HepG2 (cell line): ENCODE data around the gene ZFP62. TPM values are rescaled to one million over a fixed set of nuclear protein-coding genes. Genes with fewer than 3 reads are reported as not detected.
A peak's percentile ranks its signal among the peaks of the same experiment; 100 is the strongest.

ENCODE experiments used
- ATAC-seq: fragments of 200-7000 bp; cut with Tn5 transposase; 3 replicates; pipeline ENCODE4 v1.9.1; 2020; ENCODE audit warnings: mild to moderate bottlenecking, moderate library complexity
- BruUV-seq: library from RNA; stranded (reverse); fragments of 400-500 nt; replicated peaks from 2 replicates; lab custom pipeline; 2021; lab: Mats Ljungman, UMichigan
- CTCF ChIA-PET: fragments of 300-600 bp; formaldehyde crosslinking; extraction: SDS; loops from one replicate; lab custom pipeline; 2021; ENCODE audit warnings: low total read pairs, inconsistent platforms, low intra/inter-chr PET ratio; lab: Yijun Ruan, JAX
- POLR2A ChIA-PET: fragments of 350-600 bp; sonication (Branson Sonifier 250); formaldehyde crosslinking; loops from one replicate; lab custom pipeline; 2020; ENCODE audit warnings: antibody characterized with exemption, inconsistent platforms; lab: Yijun Ruan, JAX
- DNase-seq: peaks from one replicate; pipeline ENCODE4 v3.0.0-alpha.2; 2015; ENCODE audit warnings: low spot score
- FAIRE-seq: peaks from 3 replicates; lab custom pipeline; 2011; peaks lifted over from hg19 to GRCh38; lab: Jason Lieb, UNC
- H2AFZ ChIP-seq: one replicate; pipeline ENCODE4 v1.6.1; 2011; ENCODE audit warnings: low read length, inconsistent platforms
- H3K27ac ChIP-seq: fragments of 300-600 bp; 3 replicates; pipeline ENCODE4 v1.8.0; 2011; ENCODE audit warnings: mixed run types, mild to moderate bottlenecking, mixed read lengths, low read length, inconsistent platforms; ENCODE audit not compliant: insufficient read depth; ENCODE audit errors: extremely low read length
- H3K27me3 ChIP-seq, 2 experiments: fragments of 200-600 bp in 1 of 2; 2 replicates in 1 of 2; 3 replicates in 1 of 2; pipeline versions ENCODE4 v1.6.0 to v1.8.0; 2011; ENCODE audit warnings: low read length in 2 of 2, mild to moderate bottlenecking in 2 of 2, moderate library complexity in 2 of 2, inconsistent platforms in 1 of 2; ENCODE audit not compliant: insufficient read depth in 2 of 2, control insufficient read depth in 1 of 2
- H3K36me3 ChIP-seq, 2 experiments: fragments of 200-600 bp in 1 of 2; replicated peaks in 1 of 2; 2 replicates in 1 of 2; 3 replicates in 1 of 2; pipeline versions ENCODE4 v1.5.1 to v1.8.0; 2011; ENCODE audit warnings: low read length in 2 of 2, inconsistent platforms in 1 of 2; ENCODE audit not compliant: insufficient read depth in 2 of 2, control insufficient read depth in 1 of 2
- H3K4me1 ChIP-seq: 2 replicates; pipeline ENCODE4 v1.5.1; 2012; ENCODE audit warnings: low read length, inconsistent platforms; ENCODE audit not compliant: insufficient read depth
- H3K4me2 ChIP-seq: 2 replicates; pipeline ENCODE4 v1.6.0; 2011; ENCODE audit warnings: low read depth, low read length, inconsistent platforms
- H3K4me3 ChIP-seq, 3 experiments: fragments of 200-600 bp in 1 of 3; sonication (generic), shearing (Covaris generic) in 1 of 3; replicated peaks in 1 of 3; 2 replicates each; pipeline ENCODE4 v1.5.1; 2011 to 2016; ENCODE audit warnings: low read length in 3 of 3, inconsistent platforms in 2 of 3, low read depth in 2 of 3, mild to moderate bottlenecking in 2 of 3, control low read depth in 1 of 3, mixed read lengths in 1 of 3; ENCODE audit not compliant: insufficient read depth in 1 of 3
- H3K79me2 ChIP-seq: one replicate; pipeline ENCODE4 v1.6.1; 2011; ENCODE audit warnings: low read length, inconsistent platforms; ENCODE audit not compliant: insufficient read depth
- H3K9ac ChIP-seq: 2 replicates; pipeline ENCODE4 v1.6.0; 2011; ENCODE audit warnings: mild to moderate bottlenecking, low read depth, low read length, inconsistent platforms; ENCODE audit not compliant: insufficient read depth
- H3K9me3 ChIP-seq: 2 replicates; pipeline ENCODE4 v1.5.1; 2012; ENCODE audit warnings: mild to moderate bottlenecking, low read length
- H4K20me1 ChIP-seq: 2 replicates; pipeline ENCODE4 v1.6.0; 2011; ENCODE audit warnings: inconsistent platforms, mild to moderate bottlenecking, low read length, moderate library complexity; ENCODE audit not compliant: insufficient read depth
- AKAP8 ChIP-seq: sonication (generic); formaldehyde crosslinking; IDR thresholded peaks from 2 replicates; pipeline ENCODE4 v1.5.1; 2020; ENCODE audit warnings: mild to moderate bottlenecking, missing genetic modification reagents
- ATF7 ChIP-seq, 2 experiments: fragments of 450-650 bp in 1 of 2; sonication (generic) in 1 of 2; formaldehyde crosslinking in 1 of 2; IDR thresholded peaks; 2 replicates each; pipeline versions ENCODE4 v1.4.0 to v1.6.1; 2016 to 2020; ENCODE audit warnings: antibody characterized with exemption in 1 of 2, mild to moderate bottlenecking in 1 of 2, missing genetic modification reagents in 1 of 2
- GATAD1 ChIP-seq: IDR thresholded peaks from 2 replicates; pipeline ENCODE4 v1.6.1; 2016; ENCODE audit warnings: missing genetic modification reagents, missing compliant biosample characterization
- KLF15 ChIP-seq: sonication (generic); formaldehyde crosslinking; IDR thresholded peaks from 2 replicates; pipeline ENCODE4 v1.8.1; 2023; ENCODE audit warnings: borderline replicate concordance, mild to moderate bottlenecking, inconsistent platforms, missing genetic modification reagents, mixed read lengths
- KMT2B ChIP-seq: IDR thresholded peaks from 2 replicates; pipeline ENCODE4 v1.6.1; 2016; ENCODE audit warnings: missing genetic modification reagents, missing compliant biosample characterization
- NAIF1 ChIP-seq: sonication (generic); formaldehyde crosslinking; IDR thresholded peaks from 2 replicates; pipeline ENCODE4 v1.5.0; 2020; ENCODE audit warnings: mild to moderate bottlenecking, missing genetic modification reagents, borderline replicate concordance
- PREB ChIP-seq: sonication (generic); formaldehyde crosslinking; IDR thresholded peaks from 2 replicates; pipeline ENCODE4 v1.4.0; 2020; ENCODE audit warnings: missing genetic modification reagents
- RAD51 ChIP-seq: fragments of 450-650 bp; IDR thresholded peaks from 2 replicates; pipeline ENCODE4 v1.6.1; 2016; ENCODE audit warnings: borderline replicate concordance
- SIX4 ChIP-seq: sonication (generic); formaldehyde crosslinking; IDR thresholded peaks from 2 replicates; pipeline ENCODE4 v1.4.0; 2020; ENCODE audit warnings: missing genetic modification reagents
- ZNF12 ChIP-seq: sonication (generic); formaldehyde crosslinking; IDR thresholded peaks from 2 replicates; pipeline ENCODE4 v1.5.0; 2020; ENCODE audit warnings: missing genetic modification reagents
- ZNF160 ChIP-seq: sonication (generic); formaldehyde crosslinking; IDR thresholded peaks from 2 replicates; pipeline ENCODE4 v1.8.0; 2022; ENCODE audit warnings: mild to moderate bottlenecking, inconsistent platforms, missing genetic modification reagents
- ZNF468 ChIP-seq: sonication (generic); formaldehyde crosslinking; IDR thresholded peaks from 2 replicates; pipeline ENCODE4 v1.8.0; 2022; ENCODE audit warnings: mild to moderate bottlenecking, moderate library complexity, missing genetic modification reagents
- ZNF550 ChIP-seq: sonication (generic); formaldehyde crosslinking; IDR thresholded peaks from 2 replicates; pipeline ENCODE4 v1.4.0; 2020; ENCODE audit warnings: mild to moderate bottlenecking, missing genetic modification reagents, borderline replicate concordance
- WGBS: methylation state at CpG from one replicate; pipeline ENCODE4 v1.1.6; 2017; ENCODE audit warnings: low lambda C conversion rate; 5-methylcytosine and 5-hydroxymethylcytosine counted together
- in situ Hi-C: cut with HindIII; loops from 2 replicates; pipeline ENCODE4 v1.10.0; 2017; ENCODE audit warnings: low pct_unique_long_range_greater_than_20kb; ENCODE audit not compliant: extremely low pct_ligation_motif_present
- intact Hi-C: fragments of 100-400 bp; cut with micrococcal nuclease; formaldehyde crosslinking; loops from one replicate; pipeline ENCODE4 v1.10.0; 2022; ENCODE audit not compliant: unreplicated experiment
- polyA plus RNA-seq, 8 experiments: library from polyadenylated mRNA; depleted of rRNA in 3 of 8; stranded (reverse) in 7 of 8; unstranded in 1 of 8; fragments of >200 nt; fragmentation: Illumina TruSeq in 4 of 8; extraction: Trizol in 4 of 8; gene quantifications; 2 replicates each; pipeline versions ENCODE4 v1.2.1 to v1.2.3, GENCODE V29; 2011 to 2016; ENCODE audit warnings: low read depth in 4 of 8, missing spikeins in 1 of 8, mixed read lengths in 1 of 8; ENCODE audit not compliant: insufficient read depth in 1 of 8
- total RNA-seq, 5 experiments: library from RNA; depleted of rRNA; stranded (reverse); fragments of >200 nt; fragmentation: Illumina TruSeq; extraction: Trizol; gene quantifications; 2 replicates each; pipeline ENCODE4 v1.2.3, GENCODE V29; 2016; ENCODE audit warnings: low read depth in 1 of 5

Gene ZFP62
- total and polyA plus RNA-seq, 2 of the 13 experiments (the other 11 are each of a cell fraction or from before 2014, with no cell fraction given) = 8.2 to 19.4 TPM

- Histone ChIP-seq H3K4me3 (no peak overlapping the region), H3K79me2 (no peaks in the 10 kb centered on the region), H3K9ac (no peak overlapping the region), H3K4me2 (no peak overlapping the region), H3K27me3 (0 out of 5 replicates have a peak, but pooled peaks cover 0 to 8% of the 10 kb centered on the region in 2 experiments), H3K9me3 (no peaks in the 10 kb centered on the region), H3K36me3 (no peaks in the 10 kb centered on the region), H4K20me1 (no peaks in the 10 kb centered on the region), H2AFZ (no peak overlapping the region), H3K4me1 (no peaks in the 10 kb centered on the region), H3K27ac (no peak overlapping the region)
- DNase-seq (no peak), ATAC-seq (no peak), FAIRE-seq (no peak)
- ChIA-PET CTCF (interaction anchor here (1.7 kb wide), 1 partner anchor 289 kb away, joined by 11 read pairs; no protein-coding TSS in a partner anchor), POLR2A (no interaction called here)
- no peak for TF ChIP-seq AKAP8
- TF ChIP-seq ZNF12 (CRISPR knock-in tag) = peak; percentile 81; the same call in 1 of the 2 replicates
- TF ChIP-seq ATF7 (IDR thresholded peaks at IDR 0.05) = peak; percentile 88
- TF ChIP-seq ATF7 (CRISPR knock-in tag; IDR thresholded peaks at IDR 0.05) = no peak
- BruUV-seq = no TSS peak
- 11% methylated on average over 15 of the region's 16 CpGs for WGBS
- intact Hi-C loops (no loop called here), in situ Hi-C loops (loop anchor here (5.0 kb wide), 1 partner anchor 287 kb away; no protein-coding TSS in a partner anchor)
Measured at GRCh38 chr5:180870276-180871068, 9.4 kb upstream of the ZFP62 start.

- Histone ChIP-seq H3K79me2 (no peaks in the 10 kb centered on the region), H3K4me2 (no peak overlapping the region), H2AFZ (no peak overlapping the region), H3K9ac (no peak overlapping the region), H3K4me3 (no peak overlapping the region), H3K27ac (no peak overlapping the region), H4K20me1 (no peaks in the 10 kb centered on the region), H3K4me1 (no peaks in the 10 kb centered on the region), H3K36me3 (no peaks in the 10 kb centered on the region), H3K27me3 (0 out of 5 replicates have a peak, but pooled peaks cover 0 to 8% of the 10 kb centered on the region in 2 experiments), H3K9me3 (no peaks in the 10 kb centered on the region)
- ATAC-seq = no peak
- no peak for DNase-seq
- ChIA-PET POLR2A (no interaction called here), CTCF (interaction anchor here (0.7 to 1.7 kb wide), 2 partner anchors 85 to 290 kb away, joined by 3 to 11 read pairs; no protein-coding TSS in a partner anchor)
- 76% methylated on average over 1 of the region's 1 CpG for WGBS
- FAIRE-seq = no peak
- intact Hi-C loops = loop anchor here (10.0 kb wide), 1 partner anchor 285 kb away; no protein-coding TSS in a partner anchor
- no TSS peak for BruUV-seq
- in situ Hi-C loops = no loop called here
- TF ChIP-seq NAIF1 (no peak), ZNF160 (CRISPR knock-in tag) (no peak), SIX4 (CRISPR knock-in tag) (no peak), KLF15 (CRISPR knock-in tag) (no peak), PREB (CRISPR knock-in tag) (no peak), RAD51 (no peak), ZNF550 (CRISPR knock-in tag) (no peak), ZNF468 (CRISPR knock-in tag) (no peak), KMT2B (CRISPR knock-in tag) (no peak), GATAD1 (CRISPR knock-in tag) (no peak)
Measured at GRCh38 chr5:180869587-180869986, 8.5 kb upstream of the ZFP62 start.
